BJ (cell line): ENCODE results near the gene MAP3K13. TPM values are rescaled to one million over a fixed set of nuclear protein-coding genes. Genes with fewer than 3 reads are reported as not detected.
A peak's percentile ranks its signal among the peaks of the same experiment; 100 is the strongest.
"Not testable (repeated sequence)": the region's sequence is repeated elsewhere in the genome, so short reads cannot be mapped to it uniquely, and the experiment has no call there.

Experiments
- CTCF ChIA-PET: fragments of 350-600 bp; formaldehyde crosslinking; extraction: SDS; loops from one replicate; lab custom pipeline; 2021; ENCODE audit warnings: antibody characterized with exemption, inconsistent platforms; lab: Yijun Ruan, JAX
- POLR2A ChIA-PET: fragments of 300-600 bp; sonication (Branson Sonifier 250); formaldehyde crosslinking; extraction: SDS; loops from one replicate; lab custom pipeline; 2021; ENCODE audit warnings: antibody characterized with exemption; lab: Charles Lee
- DNase-seq: peaks from one replicate; pipeline ENCODE4 v3.0.0-alpha.2; 2011; ENCODE audit warnings: low read depth
- H3K27me3 ChIP-seq: 2 replicates; pipeline ENCODE4 v1.6.0; 2011; ENCODE audit warnings: low read length; ENCODE audit not compliant: control insufficient read depth, insufficient read depth
- H3K36me3 ChIP-seq: 2 replicates; pipeline ENCODE4 v1.5.1; 2011; ENCODE audit warnings: low read length; ENCODE audit not compliant: control insufficient read depth, insufficient read depth
- H3K4me3 ChIP-seq: 2 replicates; pipeline ENCODE4 v1.5.1; 2011; ENCODE audit warnings: low read depth, mild to moderate bottlenecking, control low read depth, low read length
- polyA plus RNA-seq: library from polyadenylated mRNA; depleted of rRNA; stranded (reverse); fragments of >200 nt; gene quantifications from 2 replicates; pipeline ENCODE4 v1.2.3, GENCODE V29; 2011
- TF ChIP-seq, protein P1 (sequence below): IDR thresholded peaks from 2 replicates; pipeline ENCODE4 v1.5.1; 2011; ENCODE audit warnings: low read depth, mild to moderate bottlenecking, control low read depth, inconsistent platforms, low read length, moderate library complexity; ENCODE audit not compliant: insufficient read depth

MAP3K13 gene
- polyA plus RNA-seq, 1 experiment: 8.9 TPM

DNA sequence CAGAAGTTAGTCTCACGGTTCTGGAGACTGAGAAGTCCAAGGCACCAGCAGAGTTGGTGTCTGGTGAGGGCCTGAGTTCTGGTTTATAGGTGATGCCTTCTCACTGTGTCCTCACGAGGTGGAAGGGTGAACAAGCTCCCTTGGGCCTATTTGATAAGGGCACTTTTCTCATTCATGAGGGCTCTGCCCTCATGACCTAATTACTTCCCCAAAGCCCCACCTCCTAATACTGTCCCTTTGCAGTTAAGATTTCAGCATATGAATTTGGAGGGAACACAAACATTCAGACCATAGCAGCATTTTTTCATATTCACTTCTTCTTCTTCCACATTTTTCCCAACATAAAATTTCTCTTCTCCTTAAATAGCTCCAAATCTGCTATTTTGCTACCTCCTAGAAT is 94.4 kb downstream of the MAP3K13 start:
- POLR2A ChIA-PET: no interaction called here
- TF ChIP-seq, protein P1, sequence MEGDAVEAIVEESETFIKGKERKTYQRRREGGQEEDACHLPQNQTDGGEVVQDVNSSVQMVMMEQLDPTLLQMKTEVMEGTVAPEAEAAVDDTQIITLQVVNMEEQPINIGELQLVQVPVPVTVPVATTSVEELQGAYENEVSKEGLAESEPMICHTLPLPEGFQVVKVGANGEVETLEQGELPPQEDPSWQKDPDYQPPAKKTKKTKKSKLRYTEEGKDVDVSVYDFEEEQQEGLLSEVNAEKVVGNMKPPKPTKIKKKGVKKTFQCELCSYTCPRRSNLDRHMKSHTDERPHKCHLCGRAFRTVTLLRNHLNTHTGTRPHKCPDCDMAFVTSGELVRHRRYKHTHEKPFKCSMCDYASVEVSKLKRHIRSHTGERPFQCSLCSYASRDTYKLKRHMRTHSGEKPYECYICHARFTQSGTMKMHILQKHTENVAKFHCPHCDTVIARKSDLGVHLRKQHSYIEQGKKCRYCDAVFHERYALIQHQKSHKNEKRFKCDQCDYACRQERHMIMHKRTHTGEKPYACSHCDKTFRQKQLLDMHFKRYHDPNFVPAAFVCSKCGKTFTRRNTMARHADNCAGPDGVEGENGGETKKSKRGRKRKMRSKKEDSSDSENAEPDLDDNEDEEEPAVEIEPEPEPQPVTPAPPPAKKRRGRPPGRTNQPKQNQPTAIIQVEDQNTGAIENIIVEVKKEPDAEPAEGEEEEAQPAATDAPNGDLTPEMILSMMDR: no peak
- DNase-seq: no peak
- no peaks in the 10 kb centered on the region for H3K27me3 ChIP-seq
- H3K36me3 ChIP-seq: no peaks in the 10 kb centered on the region
- H3K4me3 ChIP-seq: no peak overlapping the region
- CTCF ChIA-PET: interaction anchor here (2.6 kb wide), 1 partner anchor 102 kb away, joined by 12 read pairs; no protein-coding TSS in a partner anchor

DNA sequence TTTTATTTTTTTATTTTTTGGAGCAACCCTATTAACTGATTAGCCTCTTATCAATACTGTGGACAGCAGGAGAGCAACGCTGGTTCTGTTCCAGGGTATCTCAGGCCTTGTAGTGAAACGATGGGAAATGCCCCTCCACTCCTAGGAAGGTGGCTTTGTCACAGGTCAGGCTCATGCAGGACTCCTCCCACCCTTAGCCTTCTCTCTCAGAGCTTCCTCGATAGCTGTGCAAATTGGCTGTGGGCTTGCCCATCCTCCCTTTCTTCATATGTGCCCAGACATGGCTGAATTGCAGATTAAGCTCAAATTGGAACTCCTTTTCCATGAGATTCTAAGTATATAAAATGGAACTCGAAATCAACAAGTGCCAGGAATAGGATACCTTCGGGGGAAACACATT is 97.4 kb downstream of the MAP3K13 start:
- TF ChIP-seq, protein P1: no peak
- POLR2A ChIA-PET: no interaction called here

DNA sequence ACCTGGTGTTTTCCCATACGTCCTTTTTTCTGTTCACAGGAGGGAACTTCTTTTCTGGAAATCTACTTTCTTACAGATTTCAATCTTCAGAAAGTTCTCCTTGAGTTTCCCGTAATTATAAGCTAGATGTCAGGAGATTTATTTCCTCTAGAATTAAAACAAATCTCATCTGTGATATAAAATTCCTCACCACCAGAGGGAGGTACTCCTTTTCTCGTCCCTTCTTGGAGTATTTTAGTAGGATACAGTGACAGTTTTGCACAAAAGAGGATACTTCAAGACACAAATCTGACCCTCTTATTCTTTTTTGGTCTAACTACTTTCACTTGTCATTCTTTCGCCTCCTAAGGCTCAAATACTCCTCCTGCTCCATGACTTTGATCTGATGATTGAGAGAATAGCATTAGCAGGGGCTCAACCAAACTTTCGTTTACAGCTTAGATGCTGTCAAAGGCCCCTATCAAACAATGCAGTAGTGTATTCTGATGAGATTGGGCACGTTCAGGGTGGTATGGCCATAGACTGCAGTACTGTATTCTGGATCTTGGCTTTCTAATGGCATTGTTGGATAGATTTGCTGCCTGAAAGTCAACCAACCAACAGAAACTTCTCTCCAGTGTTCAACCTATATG is 97.9 kb downstream of the MAP3K13 start:
- ChIA-PET POLR2A (no interaction called here), CTCF (interaction anchor here (0.7 to 3.9 kb wide), 14 partner anchors 9 to 208 kb away, joined by 3 to 32 read pairs (median 4); no protein-coding TSS in a partner anchor)
- Histone ChIP-seq H3K27me3 (no peaks in the 10 kb centered on the region), H3K4me3 (no peak overlapping the region), H3K36me3 (no peaks in the 10 kb centered on the region)
- TF ChIP-seq, protein P1: 0 out of 2 replicates have a peak, but pooled peaks have one; percentile 15
- no peak for DNase-seq

More for the DNA sequence above, 97.4 kb downstream of the MAP3K13 start:
- CTCF ChIA-PET: interaction anchor here (0.7 to 3.9 kb wide), 12 partner anchors 9 to 128 kb away, joined by 3 to 32 read pairs (median 5); no protein-coding TSS in a partner anchor
- H3K27me3 ChIP-seq: no peaks in the 10 kb centered on the region
- no peak for DNase-seq
- H3K36me3 ChIP-seq: no peaks in the 10 kb centered on the region
- no peak overlapping the region for H3K4me3 ChIP-seq

GRCh38 chr3:185465471-185465870 is 102.5 kb downstream of the MAP3K13 start:
- ChIA-PET POLR2A (no interaction called here), CTCF (interaction anchor here (2.3 kb wide), 1 partner anchor 110 kb away, joined by 9 read pairs; no protein-coding TSS in a partner anchor)
- H3K4me3 ChIP-seq: no peak overlapping the region
- no peak for DNase-seq
- H3K27me3 ChIP-seq: no peaks in the 10 kb centered on the region
- H3K36me3 ChIP-seq: peaks cover 1% of the 10 kb centered on the region; the same call in 1 of the 2 replicates
- TF ChIP-seq, protein P1: no peak

- POLR2A ChIA-PET, H3K36me3 ChIP-seq: not testable (repeated sequence)
- CTCF ChIA-PET: interaction anchor here (0.7 to 2.3 kb wide), 2 partner anchors 27 to 110 kb away, joined by 3 to 9 read pairs; no protein-coding TSS in a partner anchor
Observed at GRCh38 chr3:185466123-185466522, 103.2 kb downstream of the MAP3K13 start.

More at GRCh38 chr3:185466123-185466522, 103.2 kb downstream of the MAP3K13 start:
- not testable (repeated sequence) for DNase-seq, H3K27me3 ChIP-seq, H3K4me3 ChIP-seq
